ENCODE data around the gene SELENON.

DNA sequence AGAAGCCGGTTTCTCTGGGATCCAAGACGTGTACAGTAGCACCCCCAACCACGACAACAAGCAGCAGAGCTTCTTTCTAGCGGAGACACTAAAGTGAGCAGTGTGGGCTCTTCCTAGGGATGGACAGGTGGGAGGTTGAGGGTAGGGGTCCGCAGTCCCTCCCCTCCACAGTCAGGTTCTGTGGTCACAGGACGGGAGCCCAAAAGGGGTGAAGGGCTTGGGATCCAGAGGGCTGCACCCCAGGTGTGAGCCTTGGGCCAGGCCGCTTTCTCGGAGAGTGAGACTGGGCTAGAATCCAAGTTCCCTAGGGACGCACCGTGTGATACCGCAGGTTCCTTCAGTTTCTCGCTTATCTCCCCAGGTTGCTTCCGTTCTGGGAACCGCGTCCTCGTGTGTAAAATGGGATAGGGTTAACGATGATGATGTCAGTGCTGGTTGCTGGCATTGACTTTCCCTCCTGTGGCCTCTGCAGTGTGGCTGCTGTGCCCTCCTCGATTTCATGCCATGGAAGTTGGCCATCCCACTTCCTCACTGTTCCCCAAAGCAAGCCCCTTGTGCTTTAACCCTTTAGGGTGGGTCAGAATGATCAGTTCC is 17.3 kb upstream of the SELENON start:
- TF ChIP-seq, protein P1, sequence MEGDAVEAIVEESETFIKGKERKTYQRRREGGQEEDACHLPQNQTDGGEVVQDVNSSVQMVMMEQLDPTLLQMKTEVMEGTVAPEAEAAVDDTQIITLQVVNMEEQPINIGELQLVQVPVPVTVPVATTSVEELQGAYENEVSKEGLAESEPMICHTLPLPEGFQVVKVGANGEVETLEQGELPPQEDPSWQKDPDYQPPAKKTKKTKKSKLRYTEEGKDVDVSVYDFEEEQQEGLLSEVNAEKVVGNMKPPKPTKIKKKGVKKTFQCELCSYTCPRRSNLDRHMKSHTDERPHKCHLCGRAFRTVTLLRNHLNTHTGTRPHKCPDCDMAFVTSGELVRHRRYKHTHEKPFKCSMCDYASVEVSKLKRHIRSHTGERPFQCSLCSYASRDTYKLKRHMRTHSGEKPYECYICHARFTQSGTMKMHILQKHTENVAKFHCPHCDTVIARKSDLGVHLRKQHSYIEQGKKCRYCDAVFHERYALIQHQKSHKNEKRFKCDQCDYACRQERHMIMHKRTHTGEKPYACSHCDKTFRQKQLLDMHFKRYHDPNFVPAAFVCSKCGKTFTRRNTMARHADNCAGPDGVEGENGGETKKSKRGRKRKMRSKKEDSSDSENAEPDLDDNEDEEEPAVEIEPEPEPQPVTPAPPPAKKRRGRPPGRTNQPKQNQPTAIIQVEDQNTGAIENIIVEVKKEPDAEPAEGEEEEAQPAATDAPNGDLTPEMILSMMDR (conservative IDR thresholded peaks at IDR 0.05; ENCODE audit: low read depth, low read length): no peak
- no peak for TF ChIP-seq EZH2 (IDR thresholded peaks at IDR 0.05; ENCODE audit: low read length, unreplicated experiment)
- no peak for TF ChIP-seq EZH2phosphoT487 (IDR thresholded peaks at IDR 0.05; ENCODE audit: borderline replicate concordance, low read length)

Measured in PC-3 (cell line).